BLaER1 (cell line): Measurements from ENCODE around the gene RPS6KA2.

Source experiments
- H3K27ac ChIP-seq: shearing (Covaris generic); formaldehyde crosslinking; 2 replicates; pipeline ENCODE4 v1.8.1; 2022
- H3K27me3 ChIP-seq: shearing (Covaris generic); formaldehyde crosslinking; 2 replicates; pipeline ENCODE4 v1.8.1; 2022
- H3K36me3 ChIP-seq: shearing (Covaris generic); formaldehyde crosslinking; 2 replicates; pipeline ENCODE4 v1.8.1; 2022
- H3K4me1 ChIP-seq: shearing (Covaris generic); formaldehyde crosslinking; 2 replicates; pipeline ENCODE4 v1.8.1; 2022
- H3K4me2 ChIP-seq: shearing (Covaris generic); formaldehyde crosslinking; 2 replicates; pipeline ENCODE4 v1.8.1; 2022
- H3K4me3 ChIP-seq: shearing (Covaris generic); formaldehyde crosslinking; 2 replicates; pipeline ENCODE4 v1.8.1; 2022
- H3K9ac ChIP-seq: shearing (Covaris generic); formaldehyde crosslinking; 2 replicates; pipeline ENCODE4 v1.8.1; 2022
- H3K9me3 ChIP-seq: shearing (Covaris generic); formaldehyde crosslinking; 2 replicates; pipeline ENCODE4 v1.8.1; 2022
- H4K20me1 ChIP-seq: shearing (Covaris generic); formaldehyde crosslinking; 2 replicates; pipeline ENCODE4 v1.8.1; 2022
- Cebpa-rat ChIP-seq: shearing (Covaris generic); IDR thresholded peaks from 2 replicates; pipeline ENCODE4 v1.8.1; 2022

Gene RPS6KA2

GRCh38 chr6:166477647-166478365 is 149.2 kb downstream of the RPS6KA2 start:
- H3K36me3 ChIP-seq: no peaks in the 10 kb centered on the region
- peaks cover 6% of the 10 kb centered on the region for H3K9me3 ChIP-seq
- H3K27ac ChIP-seq: 0 out of 2 replicates have a peak overlapping the region, but pooled peaks have one; percentile 15
- no peak overlapping the region for H3K4me3 ChIP-seq
- peak overlapping the region; percentile 68 for H3K4me2 ChIP-seq
- peaks cover 97% of the 10 kb centered on the region for H3K4me1 ChIP-seq
- H3K27me3 ChIP-seq: no peaks in the 10 kb centered on the region
- no peaks in the 10 kb centered on the region for H4K20me1 ChIP-seq
- TF ChIP-seq Cebpa-rat: no peak
- no peak overlapping the region for H3K9ac ChIP-seq

GRCh38 chr6:166476634-166477215 is 150.3 kb downstream of the RPS6KA2 start:
- Histone ChIP-seq H3K9ac (no peak overlapping the region), H4K20me1 (no peaks in the 10 kb centered on the region), H3K4me1 (peaks cover 89% of the 10 kb centered on the region), H3K4me3 (no peak overlapping the region), H3K27me3 (no peaks in the 10 kb centered on the region), H3K9me3 (no peaks in the 10 kb centered on the region), H3K36me3 (no peaks in the 10 kb centered on the region), H3K27ac (peak overlapping the region; percentile 19; the same call in 1 of the 2 replicates), H3K4me2 (peak overlapping the region; percentile 68; the same call in 1 of the 2 replicates)
- no peak for TF ChIP-seq Cebpa-rat

- Histone ChIP-seq H3K4me2 (peak overlapping the region; percentile 84), H4K20me1 (no peaks in the 10 kb centered on the region), H3K9me3 (no peaks in the 10 kb centered on the region)
Observed at GRCh38 chr6:166476061-166476591, 150.9 kb downstream of the RPS6KA2 start.

GRCh38 chr6:166474721-166475565 is 152.1 kb downstream of the RPS6KA2 start:
- no peaks in the 10 kb centered on the region for H3K9me3 ChIP-seq
- peak overlapping the region; percentile 53 for H3K27ac ChIP-seq
- peaks cover 82% of the 10 kb centered on the region for H3K4me1 ChIP-seq
- no peak overlapping the region for H3K4me3 ChIP-seq
- H3K27me3 ChIP-seq: no peaks in the 10 kb centered on the region
- 0 out of 2 replicates have a peak overlapping the region, but pooled peaks have one; percentile 27 for H3K9ac ChIP-seq
- peak overlapping the region; percentile 84 for H3K4me2 ChIP-seq
- no peak for TF ChIP-seq Cebpa-rat
- no peaks in the 10 kb centered on the region for H3K36me3 ChIP-seq
- H4K20me1 ChIP-seq: no peaks in the 10 kb centered on the region

More at GRCh38 chr6:166476061-166476591, 150.9 kb downstream of the RPS6KA2 start:
- H3K36me3 ChIP-seq: no peaks in the 10 kb centered on the region
- H3K27me3 ChIP-seq: no peaks in the 10 kb centered on the region
- H3K4me3 ChIP-seq: no peak overlapping the region
- peak overlapping the region; percentile 19; the same call in 1 of the 2 replicates for H3K27ac ChIP-seq
- no peak for TF ChIP-seq Cebpa-rat
- no peak overlapping the region for H3K9ac ChIP-seq
- H3K4me1 ChIP-seq: peaks cover 83% of the 10 kb centered on the region

- no peaks in the 10 kb centered on the region for H3K36me3 ChIP-seq
- TF ChIP-seq Cebpa-rat: no peak
- no peaks in the 10 kb centered on the region for H3K9me3 ChIP-seq
- peak overlapping the region; percentile 27; the same call in 1 of the 2 replicates for H3K9ac ChIP-seq
- H3K4me3 ChIP-seq: no peak overlapping the region; the same call in 1 of the 2 replicates
- no peaks in the 10 kb centered on the region for H4K20me1 ChIP-seq
- peak overlapping the region; percentile 53 for H3K27ac ChIP-seq
- no peaks in the 10 kb centered on the region for H3K27me3 ChIP-seq
- H3K4me2 ChIP-seq: peak overlapping the region; percentile 84
- H3K4me1 ChIP-seq: peaks cover 82% of the 10 kb centered on the region
Observed at GRCh38 chr6:166473886-166474571, 153.0 kb downstream of the RPS6KA2 start.

- H3K27ac ChIP-seq: no peak overlapping the region
- no peak overlapping the region for H3K4me2 ChIP-seq
- no peak overlapping the region for H3K9ac ChIP-seq
- H3K36me3 ChIP-seq: no peaks in the 10 kb centered on the region
- peaks cover 82% of the 10 kb centered on the region for H3K4me1 ChIP-seq
- H3K27me3 ChIP-seq: no peaks in the 10 kb centered on the region
- H3K4me3 ChIP-seq: no peak overlapping the region
- H3K9me3 ChIP-seq: no peaks in the 10 kb centered on the region
- H4K20me1 ChIP-seq: no peaks in the 10 kb centered on the region
- no peak for TF ChIP-seq Cebpa-rat
Observed at GRCh38 chr6:166472636-166473035, 154.4 kb downstream of the RPS6KA2 start.

GRCh38 chr6:166471797-166472260 is 155.2 kb downstream of the RPS6KA2 start:
- Histone ChIP-seq H4K20me1 (no peaks in the 10 kb centered on the region), H3K27me3 (no peaks in the 10 kb centered on the region), H3K4me1 (peaks cover 80% of the 10 kb centered on the region), H3K4me3 (no peak overlapping the region), H3K4me2 (no peak overlapping the region), H3K9ac (no peak overlapping the region), H3K27ac (no peak overlapping the region), H3K9me3 (no peaks in the 10 kb centered on the region), H3K36me3 (no peaks in the 10 kb centered on the region)
- TF ChIP-seq Cebpa-rat: no peak

GRCh38 chr6:166470863-166471410 is 156.1 kb downstream of the RPS6KA2 start:
- Histone ChIP-seq H3K9ac (no peak overlapping the region), H3K9me3 (no peaks in the 10 kb centered on the region), H3K4me3 (no peak overlapping the region), H3K4me2 (no peak overlapping the region), H4K20me1 (no peaks in the 10 kb centered on the region), H3K36me3 (no peaks in the 10 kb centered on the region), H3K27ac (peak overlapping the region; percentile 1; the same call in 1 of the 2 replicates), H3K27me3 (no peaks in the 10 kb centered on the region), H3K4me1 (peaks cover 80% of the 10 kb centered on the region)
- TF ChIP-seq Cebpa-rat: no peak
